ENCODE results near the gene GPR153. TPM values are rescaled to one million over a fixed set of nuclear protein-coding genes. Genes with fewer than 3 reads are reported as not detected.
A peak's percentile ranks its signal among the peaks of the same experiment; 100 is the strongest.

The GPR153 gene
- total and polyA plus RNA-seq, 2 donors (not counting 1 experiment from before 2014, with no cell fraction given), result 0.04 to 0.20 TPM

GRCh38 chr1:6235296-6235677, 25.6 kb downstream of the GPR153 start:
- H3K27ac Mint-ChIP-seq, result peak overlapping the region; percentile 71
- H3K4me1 ChIP-seq (ENCODE audit: control insufficient read depth in 2 of 2, insufficient read depth in 2 of 2, low read length in 2 of 2), result peaks cover 9 to 15% of the 10 kb centered on the region in 2 donors
- peak overlapping the region; percentile 89 for H3K4me3 Mint-ChIP-seq
- peak overlapping the region; percentile 96 for H3K4me2 ChIP-seq (replicated peaks; ENCODE audit: low read depth, low read length, poor library complexity, severe bottlenecking)
- CTCF ChIA-PET, result interaction anchor here (0.9 to 1.3 kb wide), 4 partner anchors 9 to 35 kb away, joined by 3 to 6 read pairs (median 3); partner anchors contain the start of gene RPL22
- H3K9me3 Mint-ChIP-seq (ENCODE audit: insufficient read depth), result no peaks in the 10 kb centered on the region
- no peak for TF ChIP-seq CTCF (IDR thresholded peaks at IDR 0.05)
- no peak for TF ChIP-seq EZH2 (IDR thresholded peaks at IDR 0.05; ENCODE audit: borderline replicate concordance, insufficient read depth, low read depth, low read length, poor library complexity, severe bottlenecking)
- H3K27me3 Mint-ChIP-seq, result peaks cover 14% of the 10 kb centered on the region
- no peak overlapping the region for H3K27ac ChIP-seq (ENCODE audit: low read length in 2 of 2)
- peaks cover 10% of the 10 kb centered on the region for H3K4me1 Mint-ChIP-seq
- peak overlapping the region; percentile 82 for H3K9ac ChIP-seq (ENCODE audit: low read length)
- POLR2A ChIA-PET, result interaction anchor here (0.6 to 0.9 kb wide), 3 partner anchors 26 to 550 kb away, joined by 3 to 4 read pairs (median 3); partner anchors contain the start of gene CAMTA1
- peaks cover 0 to 17% (median 7%) of the 10 kb centered on the region in 4 experiments for H3K27me3 ChIP-seq (replicated peaks in 1 of 4; ENCODE audit: control extremely low read depth in 1 of 4, control insufficient read depth in 3 of 4, insufficient read depth in 4 of 4, low read length in 3 of 4)
- H3K4me3 ChIP-seq (ENCODE audit: control extremely low read depth in 1 of 5, extremely low read depth in 1 of 5, insufficient read depth in 1 of 5, low read depth in 2 of 5, low read length in 4 of 5), result peak overlapping the region in 4 of 5 experiments; percentile 47 to 84 (median 65)
- peaks cover 11% of the 10 kb centered on the region for H3K79me2 ChIP-seq (ENCODE audit: control insufficient read depth, insufficient read depth, low read length)
- WGBS (ENCODE audit: insufficient coverage), result 1% methylated on average over 29 of the region's 30 CpGs
- peak overlapping the region; percentile 76 for H2AFZ ChIP-seq (ENCODE audit: insufficient read depth, low read depth, low read length, poor library complexity, severe bottlenecking)
- DNase-seq (no peak), ATAC-seq (ENCODE audit: low read depth) (no peak)
- H3K9me3 ChIP-seq (ENCODE audit: control extremely low read depth in 1 of 3, control insufficient read depth in 2 of 3, insufficient read depth in 1 of 3, low read length in 2 of 3), result no peaks in the 10 kb centered on the region
- no peaks in the 10 kb centered on the region for H4K20me1 ChIP-seq (ENCODE audit: control insufficient read depth, insufficient read depth, low read length, poor library complexity, severe bottlenecking)
- H3K36me3 ChIP-seq (replicated peaks in 1 of 2; ENCODE audit: control extremely low read depth in 1 of 2, control insufficient read depth in 1 of 2, extremely low read depth in 1 of 2, insufficient read depth in 2 of 2, low read length in 1 of 2), result peaks cover 5 to 21% of the 10 kb centered on the region in 2 experiments
- intact Hi-C loops (cut with micrococcal nuclease), result loop anchor here (1.0 to 5.0 kb wide), 2 partner anchors 36 to 467 kb away; partner anchors contain the start of genes DNAJC11 and RPL22
